Pancreas (tissue), 10 donors: ENCODE measurements around the gene TAS2R5. TPM values are rescaled to one million over a fixed set of nuclear protein-coding genes. Genes with fewer than 3 reads are reported as not detected.
"Not testable (repeated sequence)": the region's sequence is repeated elsewhere in the genome, so short reads cannot be mapped to it uniquely, and the experiment has no call there.

ENCODE experiments used
- ATAC-seq, 4 donors: fragments of 200-7000 bp; cut with Tn5 transposase; one replicate each; pipeline versions ENCODE4 v1.8.0 to v1.9.1; 2020; ENCODE audit warnings: mild to moderate bottlenecking in 4 of 4, moderate library complexity in 4 of 4
- DNase-seq, 6 donors: peaks; one replicate each; pipeline ENCODE4 v3.0.0-alpha.2; 2020
- FAIRE-seq: peaks from 2 replicates; lab custom pipeline; 2012; peaks lifted over from hg19 to GRCh38; lab: Jason Lieb, UNC
- H3K27ac ChIP-seq, 4 donors: fragments of 200-600 bp; sonication (generic); 1 replicate in 3 of 4; 2 replicates in 1 of 4; pipeline versions ENCODE4 v1.5.0 to v1.8.0; 2020
- H3K27me3 ChIP-seq, 4 donors: fragments of 200-600 bp; one replicate each; pipeline ENCODE4 v1.8.0; 2021
- H3K36me3 ChIP-seq, 3 donors: fragments of 200-600 bp; sonication (generic) in 1 of 3; one replicate each; pipeline versions ENCODE4 v1.5.0 to v1.8.0; 2020 to 2021
- H3K4me1 ChIP-seq, 3 donors: fragments of 200-600 bp; one replicate each; pipeline ENCODE4 v1.8.0; 2021
- H3K4me3 ChIP-seq, 4 donors: fragments of 200-600 bp; sonication (generic) in 2 of 4; one replicate each; pipeline versions ENCODE4 v1.5.0 to v1.8.0; 2020 to 2021
- H3K9me3 ChIP-seq, 4 donors: fragments of 200-600 bp; one replicate each; pipeline ENCODE4 v1.8.0; 2021
- WGBS, 2 donors: extraction: QIAGEN DNeasy Blood & Tissue Kit; methylation state at CpG; one replicate each; pipeline ENCODE4 v1.1.7; 2013; 5-methylcytosine and 5-hydroxymethylcytosine counted together
- intact Hi-C, 3 donors: fragments of 100-400 bp; cut with DNase I; formaldehyde crosslinking; loops; one replicate each; pipeline versions ENCODE4 v1.11.1 to v1.14.2; 2022
- polyA plus RNA-seq, 2 donors: library from polyadenylated mRNA; stranded (reverse); fragments of 200-250 nt; gene quantifications; one replicate each; pipeline ENCODE4 v1.2.3, GENCODE V29; 2013
- total RNA-seq, 6 donors: library from RNA; stranded (reverse); fragmentation: NEBNext Ultra II Directional in 4 of 6; extraction: Animal tissue kit (Norgen Biotek cat#: 25700) in 4 of 6; gene quantifications; one replicate each; pipeline versions ENCODE4 v1.2.1 to v1.2.4, GENCODE V29; 2021 to 2023
- TF ChIP-seq, protein P1 (sequence below), 4 donors: fragments of 200-600 bp; sonication (generic) in 3 of 4; IDR thresholded peaks; one replicate each; pipeline versions ENCODE4 v1.5.0 to v1.8.0; 2021; ENCODE audit warnings: antibody characterized with exemption in 4 of 4
- donor health status: healthy with polysubstance abuse.
- donor health status: DM: no; HTN: no; CAD: no; lungs with moderate emphysema.
- donor health status: DM: no; HTN: no; CAD: no.
- donor health status: control.
- donor health status: control.
- donor health status: Bipolar disorder and iron deficiency.
- donor health status: DM: yes; HTN: yes; CAD: no.
- donor health status: DM: no; HTN: no; CAD: no.
- donor health status: DM: no; HTN: no; CAD: no.
- donor health status: DM: yes; HTN: yes; CAD: no.

TAS2R5 gene, protein sequence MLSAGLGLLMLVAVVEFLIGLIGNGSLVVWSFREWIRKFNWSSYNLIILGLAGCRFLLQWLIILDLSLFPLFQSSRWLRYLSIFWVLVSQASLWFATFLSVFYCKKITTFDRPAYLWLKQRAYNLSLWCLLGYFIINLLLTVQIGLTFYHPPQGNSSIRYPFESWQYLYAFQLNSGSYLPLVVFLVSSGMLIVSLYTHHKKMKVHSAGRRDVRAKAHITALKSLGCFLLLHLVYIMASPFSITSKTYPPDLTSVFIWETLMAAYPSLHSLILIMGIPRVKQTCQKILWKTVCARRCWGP
- total RNA-seq (under 1 TPM; 0.22 to 0.74 (median 0.48) TPM), polyA plus RNA-seq (under 1 TPM; 0.65 to 0.87 TPM)

DNA sequence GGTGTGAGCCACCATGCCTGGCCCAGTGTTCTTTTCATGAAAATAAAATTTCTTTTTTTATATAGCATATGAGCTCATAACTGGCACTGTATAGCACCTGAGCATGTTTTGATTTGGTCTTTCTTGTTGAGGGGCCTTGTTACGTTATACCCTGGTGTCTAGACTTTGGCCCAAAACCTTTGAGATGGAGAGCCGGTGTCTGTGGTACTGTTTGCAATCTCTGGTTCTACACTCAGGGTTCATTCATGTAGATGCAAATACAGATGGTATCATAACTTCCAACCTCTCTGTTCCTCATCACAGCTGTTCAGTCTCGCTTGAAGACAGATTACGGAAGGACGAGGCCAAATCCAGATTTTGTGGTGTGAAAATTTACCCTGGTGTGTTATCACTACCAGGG lies at the start of gene TAS2R5:
TSS of gene TAS2R5 (plus strand) at position 301 of the 400 bp plus-strand sequence. CDS start 145 bp downstream, outside the sequence.
- ATAC-seq, result no peak
- no peaks in the 10 kb centered on the region for H3K9me3 ChIP-seq
- no peak for FAIRE-seq
- DNase-seq, result no peak
- no peaks in the 10 kb centered on the region for H3K4me1 ChIP-seq
- intact Hi-C loops, result no loop called here
- TF ChIP-seq, protein P1, sequence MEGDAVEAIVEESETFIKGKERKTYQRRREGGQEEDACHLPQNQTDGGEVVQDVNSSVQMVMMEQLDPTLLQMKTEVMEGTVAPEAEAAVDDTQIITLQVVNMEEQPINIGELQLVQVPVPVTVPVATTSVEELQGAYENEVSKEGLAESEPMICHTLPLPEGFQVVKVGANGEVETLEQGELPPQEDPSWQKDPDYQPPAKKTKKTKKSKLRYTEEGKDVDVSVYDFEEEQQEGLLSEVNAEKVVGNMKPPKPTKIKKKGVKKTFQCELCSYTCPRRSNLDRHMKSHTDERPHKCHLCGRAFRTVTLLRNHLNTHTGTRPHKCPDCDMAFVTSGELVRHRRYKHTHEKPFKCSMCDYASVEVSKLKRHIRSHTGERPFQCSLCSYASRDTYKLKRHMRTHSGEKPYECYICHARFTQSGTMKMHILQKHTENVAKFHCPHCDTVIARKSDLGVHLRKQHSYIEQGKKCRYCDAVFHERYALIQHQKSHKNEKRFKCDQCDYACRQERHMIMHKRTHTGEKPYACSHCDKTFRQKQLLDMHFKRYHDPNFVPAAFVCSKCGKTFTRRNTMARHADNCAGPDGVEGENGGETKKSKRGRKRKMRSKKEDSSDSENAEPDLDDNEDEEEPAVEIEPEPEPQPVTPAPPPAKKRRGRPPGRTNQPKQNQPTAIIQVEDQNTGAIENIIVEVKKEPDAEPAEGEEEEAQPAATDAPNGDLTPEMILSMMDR (IDR thresholded peaks at IDR 0.05), result no peak
- H3K4me3 ChIP-seq, result no peak within 1 kb of the TSS
- no peaks in the 10 kb centered on the region for H3K27me3 ChIP-seq
- H3K36me3 ChIP-seq, result no peaks in the 10 kb centered on the region
- H3K27ac ChIP-seq, result no peak within 1 kb of the TSS
- whole genome bisulfite sequencing, 2 donors, result 84 to 86% methylated on average over 5 of the region's 5 CpGs

DNA sequence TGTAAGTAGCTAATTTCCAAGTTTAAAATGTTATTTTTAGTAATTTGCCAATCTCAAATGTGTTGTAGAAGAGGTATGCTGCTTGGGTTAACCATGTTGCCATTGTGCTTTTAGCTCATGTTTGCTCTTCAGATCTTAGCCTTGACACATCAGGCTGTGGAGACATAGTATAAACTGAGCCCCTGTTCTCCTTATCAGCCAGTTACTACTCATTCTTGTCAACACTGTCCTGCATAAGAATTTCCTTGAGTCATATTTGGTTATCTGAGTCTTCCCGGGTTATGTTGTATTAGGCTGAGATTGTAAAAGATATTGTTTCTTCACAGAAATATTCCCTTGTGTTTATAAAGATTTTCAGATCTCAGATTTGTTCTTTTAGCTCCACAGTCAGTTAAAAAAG lies 47.8 kb upstream of the TAS2R5 start:
- ATAC-seq, result no peak
- Histone ChIP-seq H3K27ac (no peak overlapping the region), H3K4me3 (no peak overlapping the region), H3K9me3 (no peaks in the 10 kb centered on the region), H3K36me3 (peaks cover 8 to 61% (median 44%) of the 10 kb centered on the region in 3 donors), H3K4me1 (peaks cover 14 to 17% (median 14%) of the 10 kb centered on the region in 3 donors), H3K27me3 (no peaks in the 10 kb centered on the region)
- DNase-seq, result no peak
- intact Hi-C loops, result no loop called here
- TF ChIP-seq, protein P1 (IDR thresholded peaks at IDR 0.05), result no peak
- FAIRE-seq, result no peak
- 47 to 50% methylated on average over 1 of the region's 1 CpG for WGBS, 2 donors

DNA sequence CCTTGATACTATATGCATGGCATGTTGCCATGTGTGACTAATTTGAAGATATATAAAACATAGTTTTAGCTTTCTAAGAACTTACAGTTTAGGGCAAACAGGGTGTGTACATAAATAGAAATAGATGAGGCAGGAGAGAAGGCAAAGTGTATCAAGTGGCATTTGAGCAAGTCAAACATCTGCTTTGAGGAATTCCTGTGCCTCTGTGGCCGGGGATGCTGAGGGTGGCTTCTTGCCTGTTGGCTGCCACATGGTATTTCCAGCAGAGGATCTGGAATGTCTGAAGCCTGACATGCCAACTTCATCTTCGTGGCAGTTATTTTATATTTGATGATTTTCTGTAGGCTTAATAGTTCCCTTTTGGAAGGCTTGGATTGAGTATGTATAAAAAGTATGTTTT lies 45.9 kb upstream of the TAS2R5 start:
- intact Hi-C loops, result no loop called here

DNA sequence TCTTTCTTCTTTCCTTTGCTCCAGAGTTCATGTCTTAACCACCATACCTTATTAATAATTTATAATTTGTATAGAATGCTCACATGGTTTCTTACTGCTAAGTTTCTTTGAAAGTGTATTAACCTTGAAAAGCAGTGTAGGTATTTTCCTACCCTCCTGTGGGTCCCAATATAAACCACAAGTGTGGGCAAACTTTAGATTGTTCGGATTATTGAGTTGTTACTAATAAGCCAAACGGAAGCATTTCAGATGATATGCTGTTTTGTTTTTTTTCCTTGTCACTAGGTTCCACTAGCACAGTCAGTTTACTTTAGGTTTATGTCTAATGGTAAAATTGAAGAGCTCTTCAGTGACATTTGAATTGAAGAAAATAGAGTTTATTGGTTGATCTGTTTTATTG lies 41.6 kb upstream of the TAS2R5 start:
- WGBS, 2 donors, result 92 to 94% methylated on average over 2 of the region's 2 CpGs
- TF ChIP-seq, protein P1 (IDR thresholded peaks at IDR 0.05), result no peak
- Histone ChIP-seq H3K4me3 (no peak overlapping the region), H3K4me1 (no peaks in the 10 kb centered on the region), H3K27me3 (no peaks in the 10 kb centered on the region), H3K36me3 (peaks cover 14 to 85% (median 60%) of the 10 kb centered on the region in 3 donors), H3K9me3 (no peaks in the 10 kb centered on the region), H3K27ac (no peak overlapping the region)
- DNase-seq, result no peak
- ATAC-seq, result no peak
- FAIRE-seq, result no peak
- intact Hi-C loops, result no loop called here

More for the DNA sequence above, 45.9 kb upstream of the TAS2R5 start:
- no peak overlapping the region for H3K4me3 ChIP-seq
- peaks cover 8 to 73% (median 46%) of the 10 kb centered on the region in 3 donors for H3K36me3 ChIP-seq
- H3K27ac ChIP-seq, result no peak overlapping the region
- no peaks in the 10 kb centered on the region for H3K9me3 ChIP-seq
- peaks cover 8 to 11% (median 9%) of the 10 kb centered on the region in 3 donors for H3K4me1 ChIP-seq
- no peaks in the 10 kb centered on the region for H3K27me3 ChIP-seq
- TF ChIP-seq, protein P1 (IDR thresholded peaks at IDR 0.05), result no peak
- FAIRE-seq, result no peak
- no peak for ATAC-seq
- WGBS, 2 donors, result 81 to 88% methylated on average over 2 of the region's 2 CpGs
- no peak for DNase-seq

DNA sequence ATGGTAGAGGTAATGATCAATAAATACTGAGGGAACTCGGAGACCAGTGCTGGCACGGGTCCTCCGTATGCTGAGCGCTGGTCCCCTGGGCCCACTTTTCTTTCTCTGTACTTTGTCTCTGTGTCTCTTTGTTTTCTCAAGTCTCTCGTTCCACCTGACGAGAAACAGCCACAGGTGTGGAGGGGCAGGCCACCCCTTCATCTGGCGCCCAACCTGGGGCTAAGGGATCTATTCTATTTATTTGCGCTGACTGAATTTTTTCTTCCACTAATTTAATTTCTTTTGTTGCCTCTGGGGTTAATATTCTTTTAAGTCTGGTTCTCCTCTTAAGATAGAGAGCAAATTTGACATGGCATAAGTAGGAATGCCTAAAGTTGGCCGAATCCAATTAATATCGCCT lies 38.1 kb upstream of the TAS2R5 start:
- 97 to 99% methylated on average over 10 of the region's 10 CpGs for WGBS, 2 donors
- H3K9me3 ChIP-seq, H3K4me1 ChIP-seq, DNase-seq, H3K4me3 ChIP-seq, intact Hi-C loops, H3K27me3 ChIP-seq, FAIRE-seq, ATAC-seq, H3K27ac ChIP-seq: not testable (repeated sequence)
- peaks cover 12 to 51% (median 32%) of the 10 kb centered on the region in 3 donors for H3K36me3 ChIP-seq
